Measurements from ENCODE around the gene HSFX4.
"Not testable (repeated sequence)": the region's sequence is repeated elsewhere in the genome, so short reads cannot be mapped to it uniquely, and the experiment has no call there.

Gene HSFX4, protein sequence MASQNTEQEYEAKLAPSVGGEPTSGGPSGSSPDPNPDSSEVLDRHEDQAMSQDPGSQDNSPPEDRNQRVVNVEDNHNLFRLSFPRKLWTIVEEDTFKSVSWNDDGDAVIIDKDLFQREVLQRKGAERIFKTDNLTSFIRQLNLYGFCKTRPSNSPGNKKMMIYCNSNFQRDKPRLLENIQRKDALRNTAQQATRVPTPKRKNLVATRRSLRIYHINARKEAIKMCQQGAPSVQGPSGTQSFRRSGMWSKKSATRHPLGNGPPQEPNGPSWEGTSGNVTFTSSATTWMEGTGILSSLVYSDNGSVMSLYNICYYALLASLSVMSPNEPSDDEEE

DNA sequence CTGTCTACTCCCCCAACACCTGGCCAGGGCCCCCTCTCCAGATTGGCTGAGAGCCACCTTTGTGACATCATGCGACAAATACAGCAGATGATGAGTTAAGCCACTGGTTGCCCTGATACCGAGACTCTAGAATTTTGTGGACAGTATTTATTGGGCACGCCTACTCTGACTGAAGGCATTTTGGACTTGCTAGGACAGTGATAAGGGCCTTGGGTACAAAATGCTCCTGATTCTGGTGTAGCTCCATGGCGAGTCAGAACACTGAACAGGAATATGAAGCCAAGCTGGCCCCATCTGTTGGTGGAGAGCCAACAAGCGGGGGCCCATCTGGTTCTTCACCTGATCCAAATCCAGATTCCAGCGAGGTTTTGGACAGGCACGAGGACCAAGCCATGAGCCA lies at the start of gene HSFX4:
Gene HSFX4 (plus strand): TSS at position 174 of the 400 bp plus-strand sequence. CDS start 72 bp downstream, at position 246.
- not testable (repeated sequence) for DNase-seq

DNA sequence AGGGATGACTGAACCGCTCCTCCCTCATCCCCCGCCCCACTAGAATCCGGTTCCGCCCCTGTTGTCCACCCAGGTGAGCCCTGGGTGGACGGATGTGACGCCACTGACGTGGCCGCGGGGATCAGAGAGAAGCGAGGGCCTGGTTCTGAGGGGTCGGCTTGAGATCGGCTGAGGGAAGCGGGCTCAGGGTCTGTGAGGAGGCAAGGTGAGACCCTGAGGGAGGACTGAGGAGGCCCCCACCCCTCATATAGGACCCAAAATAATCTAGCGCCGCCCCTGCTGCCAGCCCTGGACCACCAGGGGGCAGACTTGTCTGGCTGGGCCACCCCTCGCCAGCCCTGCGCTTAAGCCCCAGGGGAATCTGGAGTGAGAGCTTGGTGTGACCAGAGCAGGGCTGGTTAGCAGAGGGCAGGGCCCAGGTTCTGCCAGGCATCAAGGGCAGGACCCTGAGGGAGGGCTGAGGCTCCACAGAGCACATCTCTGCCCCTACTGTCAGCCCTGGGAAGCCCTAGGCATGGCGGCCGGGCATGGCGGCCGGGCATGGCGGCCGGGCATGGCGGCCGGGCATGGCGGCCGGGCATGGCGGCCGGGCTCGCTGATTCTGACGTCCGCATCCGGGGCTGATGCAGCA lies 48.2 kb upstream of the HSFX4 start, which contains the start of gene MAGEA8:
Gene MAGEA8 (plus strand): TSS at position 103 of the 631 bp plus-strand sequence. CDS start 3,090 bp downstream, outside the sequence.
- no peak for DNase-seq

DNA sequence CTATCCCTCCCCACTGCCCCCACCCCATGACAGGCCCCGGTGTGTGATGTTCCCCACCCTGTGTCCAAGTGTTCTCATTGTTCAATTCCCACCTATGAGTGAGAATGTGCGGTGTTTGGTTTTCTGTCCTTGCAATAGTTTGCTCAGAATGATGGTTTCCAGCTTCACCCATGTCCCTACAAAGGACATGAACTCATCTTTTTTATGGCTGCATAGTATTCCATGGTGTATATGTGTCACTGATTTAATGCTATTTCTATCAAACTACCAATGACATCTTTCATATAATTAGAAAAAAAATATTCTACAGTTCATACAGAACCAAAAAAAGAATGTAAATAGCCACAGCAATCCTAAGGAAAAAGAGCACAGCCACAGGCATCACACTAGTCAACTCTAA lies 38.5 kb upstream of the HSFX4 start:
- DNase-seq, result not testable (repeated sequence)

DNA sequence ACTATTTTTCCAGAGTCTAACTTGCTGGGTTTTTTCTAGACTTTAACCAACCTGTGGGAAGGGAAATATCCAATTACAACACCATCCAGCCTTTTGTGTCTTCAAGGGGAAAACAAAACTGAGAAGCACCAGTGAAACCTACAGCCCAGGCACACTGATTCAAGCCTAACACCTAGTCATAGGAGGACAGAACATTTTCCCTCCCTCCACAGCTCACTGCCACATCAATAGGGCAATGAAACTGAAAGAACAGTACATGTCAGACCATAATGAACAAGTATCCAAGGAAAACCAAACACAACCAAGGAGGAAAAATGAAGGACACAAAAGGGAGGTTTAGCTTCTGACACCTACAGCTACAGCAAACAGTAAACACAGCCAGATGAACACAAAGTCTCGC lies 30.8 kb upstream of the HSFX4 start:
- no peak for DNase-seq

DNA sequence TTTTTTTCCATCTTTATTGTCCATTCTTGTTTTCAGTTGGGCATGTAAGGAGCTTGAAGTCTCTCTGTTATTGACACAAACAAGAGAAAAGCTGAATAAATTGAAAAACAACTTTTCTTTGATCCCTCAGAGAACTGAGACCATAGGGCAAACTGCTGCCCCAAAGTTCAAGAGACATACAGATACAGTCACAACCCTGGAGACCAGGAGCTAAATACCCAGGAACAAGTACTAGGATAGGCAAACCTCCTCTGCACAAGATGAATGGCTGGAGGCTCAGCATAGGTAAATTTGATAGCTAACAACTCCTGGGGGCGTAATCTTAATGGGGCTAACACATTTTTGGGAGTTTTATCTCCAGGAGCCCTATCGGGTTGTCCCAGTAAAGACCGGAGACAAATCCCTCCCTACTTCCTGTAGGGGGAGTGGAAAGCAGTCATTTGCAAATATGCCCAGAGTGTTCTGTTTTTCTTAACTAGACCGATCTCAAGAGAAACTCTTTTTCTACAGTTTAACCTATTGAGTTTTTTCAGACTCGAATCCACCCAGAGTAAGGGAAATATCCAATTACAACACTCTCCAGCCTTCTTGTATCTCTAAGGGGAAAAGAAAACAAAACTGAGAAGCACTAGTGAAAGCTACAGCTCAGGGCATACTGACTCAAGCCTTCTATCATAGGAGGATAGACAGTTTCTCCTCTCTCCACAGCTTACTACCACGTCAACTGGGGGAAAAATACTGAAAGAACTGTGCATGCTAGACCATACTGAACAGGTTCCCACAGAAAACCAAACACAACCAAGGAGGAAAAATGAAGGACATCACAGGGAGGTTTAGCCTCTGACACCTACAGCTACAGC lies 25.3 kb upstream of the HSFX4 start:
- no peak for DNase-seq

DNA sequence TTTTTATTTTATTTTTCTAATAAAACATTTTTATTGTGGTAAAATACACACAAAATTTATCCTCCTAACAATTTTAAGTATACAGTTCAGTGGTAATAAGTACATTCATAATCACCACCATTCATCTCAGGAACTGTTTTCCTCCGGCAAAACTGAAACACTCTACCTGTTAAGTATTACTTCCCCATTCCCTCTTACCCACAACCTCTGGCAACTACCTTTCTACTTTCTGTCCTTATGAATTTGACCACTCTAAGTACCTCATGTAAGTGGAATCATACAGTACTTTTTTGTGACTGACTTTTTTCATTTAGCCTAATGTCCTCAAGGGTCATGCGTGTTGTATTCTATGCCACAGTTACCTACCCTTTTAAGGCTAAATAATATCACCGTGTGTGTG lies 21.1 kb upstream of the HSFX4 start:
- no peak for DNase-seq

DNA sequence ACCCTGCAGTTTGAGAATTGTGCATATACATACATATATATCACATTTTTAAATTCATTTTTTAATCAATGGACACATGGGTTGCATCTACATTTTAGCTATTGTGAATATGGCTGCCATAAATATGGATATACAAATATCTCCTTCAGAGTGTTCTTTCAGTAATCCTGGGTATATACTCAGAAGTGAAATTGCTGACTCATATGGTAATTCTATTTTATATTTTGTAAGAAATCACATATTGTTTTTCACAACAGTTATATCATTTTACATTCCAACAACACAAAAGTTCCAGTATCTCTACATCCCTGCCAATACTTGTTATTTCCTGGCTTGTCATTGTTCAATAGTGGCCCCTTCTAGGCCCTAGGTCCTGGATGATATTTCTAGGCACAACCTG lies 20.6 kb upstream of the HSFX4 start:
- DNase-seq, result no peak

DNA sequence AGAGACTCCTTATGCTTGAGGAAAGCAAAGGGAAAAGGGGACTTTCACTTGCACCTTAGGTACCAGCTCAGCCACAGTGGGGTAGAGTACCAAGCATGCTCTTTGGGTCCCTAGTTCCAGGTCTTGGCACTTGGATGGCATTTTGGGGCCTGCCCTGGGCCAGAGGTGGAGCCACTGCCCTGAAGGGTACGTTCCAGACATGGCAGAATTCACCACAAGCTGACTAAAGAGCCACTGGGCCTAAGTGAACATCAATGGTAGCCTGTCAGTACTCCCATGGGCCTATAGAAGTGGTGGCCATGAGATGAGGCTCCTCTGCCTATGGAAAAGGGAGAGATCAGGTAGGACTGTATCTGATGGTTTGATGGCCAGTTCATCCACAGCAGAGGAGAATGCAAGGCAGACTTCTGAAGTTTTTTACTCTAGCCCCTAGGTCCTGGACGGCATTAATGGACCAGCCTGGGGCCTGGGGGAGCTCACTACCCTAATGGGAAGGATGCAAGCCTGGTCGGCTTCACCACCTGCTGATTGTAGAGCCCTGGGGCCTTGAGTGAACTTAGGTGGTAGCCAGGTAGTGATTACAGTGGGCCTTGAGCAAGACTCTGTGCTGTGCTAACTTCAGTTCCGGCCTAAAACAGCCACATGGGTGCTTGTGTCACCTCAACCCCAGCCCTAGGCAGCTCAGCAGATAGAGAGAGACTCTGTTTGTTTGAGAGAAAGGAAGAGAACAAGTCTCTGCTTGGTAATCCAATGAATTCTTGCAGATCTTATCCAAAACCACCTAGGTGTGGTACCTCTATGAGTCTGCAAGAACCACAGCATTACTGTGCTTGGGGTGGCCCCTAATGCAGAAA lies 19.8 kb upstream of the HSFX4 start:
- no peak for DNase-seq

DNA sequence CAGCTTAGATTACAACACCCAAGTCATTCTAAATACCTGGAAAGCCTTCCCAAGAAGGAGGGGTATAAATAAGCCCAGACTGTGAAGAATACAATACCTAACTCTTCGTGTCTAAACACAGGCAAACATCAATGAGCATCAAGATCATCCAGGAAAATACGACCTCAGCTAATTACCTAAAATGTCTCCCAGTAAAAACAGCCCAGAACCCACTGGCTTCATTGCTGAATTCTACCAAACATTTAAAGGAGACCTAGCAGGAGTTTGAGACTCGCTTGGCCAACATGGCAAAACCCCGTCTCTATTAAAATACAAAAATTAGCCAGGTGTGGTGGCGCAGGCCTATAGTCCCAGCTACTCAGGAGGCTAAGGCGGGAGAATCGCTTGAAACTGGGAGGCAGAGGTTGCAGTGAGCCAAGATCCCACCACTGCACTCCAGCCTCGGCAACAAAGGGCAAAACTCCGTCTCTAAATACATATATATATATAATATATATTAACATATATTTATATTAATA lies 19.1 kb upstream of the HSFX4 start:
- DNase-seq, result no peak

DNA sequence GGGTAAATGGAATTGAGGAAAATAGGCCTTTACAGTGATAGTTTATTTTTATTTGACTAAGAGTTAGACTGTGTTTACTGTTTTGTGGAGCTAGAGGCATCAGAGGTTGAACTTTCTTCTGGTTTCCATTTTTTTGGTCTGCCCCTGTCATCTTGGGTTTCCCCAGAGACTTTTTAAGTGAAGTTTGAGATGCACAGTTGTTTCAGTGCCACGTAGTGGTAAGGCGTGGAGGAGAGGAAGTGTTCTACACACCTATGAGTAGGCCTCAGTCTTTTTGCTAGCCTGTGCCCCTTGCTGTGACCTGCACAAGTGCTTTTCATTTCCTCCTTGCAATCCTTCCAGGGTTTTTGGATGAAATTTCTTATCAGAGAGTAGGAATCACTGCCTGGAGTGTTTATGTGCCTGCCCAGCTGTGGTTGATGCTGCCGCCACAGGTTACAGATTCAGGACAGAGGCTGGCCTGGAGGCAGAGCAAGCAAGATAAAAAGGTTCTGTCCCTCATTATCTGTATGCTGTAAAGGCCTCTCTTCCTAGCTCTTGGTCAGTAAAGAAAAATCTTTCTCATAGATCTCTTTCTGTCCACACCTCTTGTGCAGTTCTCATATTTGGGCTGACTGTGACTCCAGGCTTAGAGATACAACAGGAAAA lies 12.5 kb upstream of the HSFX4 start:
- DNase-seq, result no peak

DNA sequence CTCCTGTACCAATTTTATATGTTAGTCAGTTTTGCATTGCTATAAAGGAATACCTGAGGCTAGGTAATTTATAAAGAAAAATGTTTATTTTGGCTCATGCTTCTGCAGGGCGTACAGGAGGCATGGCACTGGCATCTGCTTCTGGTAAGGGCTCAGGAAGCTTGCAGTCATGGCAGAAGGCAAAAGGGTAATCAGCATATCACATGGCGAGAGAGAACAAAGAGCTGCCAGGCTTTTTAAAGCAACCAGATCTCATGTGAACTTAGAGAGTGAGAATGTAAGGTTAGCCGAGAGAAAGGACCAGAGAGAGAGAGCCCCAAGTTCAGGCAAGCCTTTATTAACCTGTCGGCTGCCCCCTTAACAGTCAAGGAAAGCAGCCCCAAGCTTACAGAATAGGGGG lies 5.5 kb upstream of the HSFX4 start:
- not testable (repeated sequence) for DNase-seq

DNA sequence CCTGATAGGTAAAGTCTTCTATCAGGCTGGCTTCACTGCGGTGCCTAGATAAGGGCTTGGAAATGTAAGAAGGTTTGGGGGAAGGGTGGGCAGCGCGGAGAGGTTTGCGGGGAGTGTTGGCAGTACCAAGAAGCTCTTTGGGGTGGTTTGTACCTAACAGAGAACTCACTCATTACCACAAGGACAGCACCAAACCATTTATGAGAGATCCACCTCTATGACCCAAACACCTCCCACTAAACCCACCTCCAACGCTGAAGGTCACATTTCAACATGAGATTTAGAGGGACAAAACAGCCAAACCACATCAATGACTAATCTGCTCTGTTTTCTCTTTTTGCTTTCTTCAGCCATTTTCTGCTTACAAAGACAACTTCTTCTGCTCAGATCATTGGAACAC lies 4.9 kb upstream of the HSFX4 start:
- not testable (repeated sequence) for DNase-seq

DNA sequence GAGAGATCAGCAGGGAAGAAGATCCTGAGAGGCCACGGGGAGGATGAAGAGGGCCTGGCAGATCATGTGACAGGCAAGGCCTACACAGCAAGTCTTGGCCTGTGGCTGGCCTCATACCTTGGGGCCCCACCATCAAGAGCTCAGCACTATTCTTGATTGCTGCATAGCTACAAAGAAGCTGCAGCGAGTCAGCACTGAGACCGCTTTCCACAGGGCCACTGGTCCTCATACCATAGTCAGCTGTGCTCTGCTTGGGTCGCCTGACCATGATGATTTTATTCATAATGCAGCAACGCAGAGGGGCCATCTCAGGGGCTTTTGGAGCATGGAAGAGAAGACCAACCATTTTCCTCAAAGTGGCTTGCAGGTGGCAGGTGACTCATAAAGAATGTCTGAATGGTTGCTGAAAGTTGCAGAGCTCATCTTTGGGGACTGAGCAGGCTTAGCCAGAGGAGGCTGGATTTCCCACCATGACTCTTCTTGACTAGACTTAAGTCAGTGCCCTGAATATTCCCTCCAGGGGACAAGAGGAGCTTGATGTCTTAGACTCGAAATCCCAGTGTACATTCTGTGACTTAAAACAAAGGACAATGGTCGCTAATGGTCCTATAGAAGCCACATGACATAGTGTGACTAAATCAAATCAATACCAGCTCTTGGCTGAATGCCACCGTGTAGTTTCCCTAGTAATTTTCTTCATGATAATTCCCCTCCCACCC lies 2.0 kb upstream of the HSFX4 start:
- DNase-seq, result not testable (repeated sequence)

DNA sequence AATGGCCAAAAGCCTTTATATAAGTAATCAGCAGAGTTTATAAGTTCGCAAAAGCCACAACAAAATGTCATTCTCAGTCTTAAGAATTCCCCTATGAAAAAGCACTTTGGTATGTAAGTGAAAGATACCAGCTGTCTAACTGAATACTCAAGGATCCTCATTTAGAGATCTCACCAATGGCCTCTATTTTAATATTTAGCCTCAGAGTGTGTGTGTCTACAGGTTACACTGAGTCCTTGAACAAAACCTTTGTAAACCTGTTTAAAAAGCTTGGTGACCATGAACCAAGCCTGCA lies 1.5 kb upstream of the HSFX4 start:
- DNase-seq, result not testable (repeated sequence)

DNA sequence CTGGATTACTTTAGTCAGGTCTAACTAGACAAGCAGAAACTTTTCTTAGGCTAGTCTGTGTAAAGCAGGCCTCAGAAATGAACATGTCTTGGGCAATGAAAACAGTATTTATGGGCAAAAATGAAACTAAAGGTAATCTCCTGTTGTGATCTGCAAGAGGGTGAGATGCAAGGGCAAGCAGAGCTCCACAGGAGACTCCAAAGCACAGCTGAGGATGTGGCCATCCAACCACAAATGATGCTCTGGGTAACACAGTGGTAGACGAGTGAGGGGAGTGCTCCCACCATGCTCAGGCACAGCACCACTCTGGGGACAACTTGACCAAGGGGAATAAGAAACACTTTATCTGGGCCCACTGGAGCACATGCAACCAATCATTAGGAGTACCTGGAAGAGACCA lies 738 bp upstream of the HSFX4 start:
- not testable (repeated sequence) for DNase-seq

DNA sequence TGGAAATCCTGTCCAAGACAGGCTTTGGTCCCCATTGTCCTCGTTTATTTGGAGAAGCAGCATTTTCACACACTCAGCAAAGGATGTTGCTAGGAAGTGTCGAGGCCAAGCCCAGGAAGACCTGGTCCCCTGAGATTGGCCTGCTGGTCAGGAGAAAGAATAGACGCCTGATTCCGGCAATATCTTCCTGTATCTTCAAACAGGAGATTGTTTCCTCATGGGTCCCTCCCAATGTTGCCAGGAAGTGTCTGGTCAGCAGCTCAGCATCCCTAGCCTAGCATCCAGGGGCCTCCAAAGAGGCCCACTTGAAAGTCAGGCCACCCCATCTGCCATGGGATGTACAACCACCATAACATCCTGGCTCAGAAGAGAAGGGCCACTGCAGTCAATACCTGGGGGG lies 2.0 kb downstream of the HSFX4 start:
- DNase-seq, result not testable (repeated sequence)

DNA sequence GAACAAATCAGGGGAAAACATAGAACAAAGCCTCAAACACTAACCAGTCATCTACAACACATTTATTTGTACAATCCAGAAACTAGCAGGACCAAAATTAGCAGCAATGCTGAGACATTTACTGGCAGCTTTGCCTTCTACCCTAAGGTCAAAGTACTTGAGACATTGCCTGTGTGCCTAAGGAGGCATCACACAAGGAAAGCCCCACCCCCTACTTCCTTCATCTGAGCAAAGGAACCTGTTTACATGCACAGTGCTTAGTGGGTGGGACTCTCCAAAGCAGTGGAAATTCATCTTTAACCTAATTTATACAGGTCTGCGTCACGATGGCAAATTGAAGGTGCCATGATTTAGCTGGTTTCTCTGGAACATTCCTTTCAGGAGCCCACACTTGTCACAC lies 2.8 kb downstream of the HSFX4 start:
- DNase-seq, result not testable (repeated sequence)

DNA sequence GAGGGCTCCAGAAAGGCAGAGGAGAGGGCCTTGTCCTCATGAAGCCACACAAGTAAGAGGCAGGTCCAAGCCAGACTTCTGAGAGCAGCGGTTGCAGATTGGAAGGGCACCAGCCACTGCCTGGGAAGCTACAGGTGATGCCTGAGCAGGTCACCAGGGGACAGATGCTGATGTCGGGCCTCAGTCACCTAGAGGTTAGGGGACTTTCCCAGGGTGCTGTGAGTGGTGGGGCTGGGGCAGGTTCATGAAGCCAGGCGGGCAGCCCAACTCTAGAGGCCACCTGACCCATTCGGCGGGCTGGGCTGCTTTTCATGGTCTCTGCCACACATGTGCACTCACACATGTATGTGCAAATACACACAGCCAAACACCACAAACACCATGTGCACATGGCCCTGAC lies 3.6 kb downstream of the HSFX4 start:
- DNase-seq, result not testable (repeated sequence)

DNA sequence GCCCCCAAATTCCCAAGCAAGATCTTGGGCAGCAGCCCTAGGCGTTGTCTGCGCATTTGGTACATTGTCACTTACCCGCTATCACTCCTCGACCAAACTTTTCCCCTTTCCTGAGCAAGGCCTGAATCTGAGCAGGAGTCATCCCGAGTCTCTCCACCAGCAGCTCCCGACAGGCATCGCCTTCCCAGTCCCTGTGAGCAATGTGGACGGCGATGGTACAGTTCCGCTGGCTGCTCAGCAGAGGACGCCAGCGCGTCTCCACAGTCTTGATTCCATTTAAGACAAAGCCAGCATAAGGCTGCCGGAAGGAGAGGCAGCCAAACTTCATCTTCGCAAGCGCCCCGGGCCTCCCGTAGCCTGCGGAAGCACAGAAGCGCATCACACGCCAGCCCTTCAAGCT lies 4.2 kb downstream of the HSFX4 start:
- DNase-seq, result not testable (repeated sequence)

DNA sequence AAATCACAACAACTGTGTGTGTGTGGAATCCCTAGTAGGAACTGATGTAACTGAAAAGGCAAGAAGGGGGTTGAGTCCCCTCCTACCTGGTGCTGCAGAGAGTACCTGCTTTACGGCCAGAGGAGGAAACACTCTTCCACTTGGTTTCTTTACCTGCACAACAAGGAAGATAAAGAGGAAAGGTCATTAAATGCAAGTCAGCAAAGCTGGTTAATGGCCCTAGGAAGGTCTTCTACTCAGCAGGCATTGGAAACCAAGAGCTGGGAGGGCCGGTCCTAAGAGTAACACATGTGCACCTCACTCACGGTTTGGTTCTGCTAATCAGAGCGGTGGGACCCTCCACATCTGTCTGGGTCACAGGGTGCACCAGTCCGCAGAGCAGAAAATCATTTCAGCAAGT lies 8.0 kb downstream of the HSFX4 start:
- DNase-seq, result not testable (repeated sequence)

DNA sequence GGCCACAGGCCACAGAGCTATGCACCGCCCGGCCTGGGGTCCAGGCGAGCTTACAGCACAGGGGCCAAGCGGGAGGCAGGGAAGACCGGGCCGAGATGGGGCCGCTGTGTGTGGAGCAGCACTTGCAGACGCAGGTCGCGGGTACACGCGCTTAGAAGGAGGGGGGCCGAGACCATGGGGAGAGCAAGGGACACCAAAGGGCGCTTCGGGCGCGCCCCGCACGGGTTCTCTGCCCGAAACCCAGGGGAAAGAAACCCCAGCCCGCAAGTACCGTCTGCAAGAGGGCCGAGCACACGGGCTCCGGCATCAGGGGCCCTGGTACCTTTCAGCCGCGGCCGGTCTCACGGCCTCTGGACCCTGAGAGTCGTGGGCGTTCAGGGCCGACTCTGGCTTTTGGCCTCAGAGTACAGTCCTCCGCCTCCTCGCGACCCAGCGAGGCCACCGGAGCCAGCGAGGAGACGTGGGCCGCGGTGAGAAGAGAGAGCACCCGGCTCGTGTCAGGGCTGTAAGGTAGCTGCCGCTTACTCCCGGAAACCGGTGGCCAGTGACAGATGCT lies 8.6 kb downstream of the HSFX4 start:
- DNase-seq, result no peak

All from GDM1 (cell line).